ENCODE results near the gene FZD7. TPM values are rescaled to one million over a fixed set of nuclear protein-coding genes. Genes with fewer than 3 reads are reported as not detected.
A peak's percentile ranks its signal among the peaks of the same experiment; 100 is the strongest.

Gene FZD7
- total and polyA plus RNA-seq, 7 donors: 0.23 to 51.2 (median 37.9) TPM

DNA sequence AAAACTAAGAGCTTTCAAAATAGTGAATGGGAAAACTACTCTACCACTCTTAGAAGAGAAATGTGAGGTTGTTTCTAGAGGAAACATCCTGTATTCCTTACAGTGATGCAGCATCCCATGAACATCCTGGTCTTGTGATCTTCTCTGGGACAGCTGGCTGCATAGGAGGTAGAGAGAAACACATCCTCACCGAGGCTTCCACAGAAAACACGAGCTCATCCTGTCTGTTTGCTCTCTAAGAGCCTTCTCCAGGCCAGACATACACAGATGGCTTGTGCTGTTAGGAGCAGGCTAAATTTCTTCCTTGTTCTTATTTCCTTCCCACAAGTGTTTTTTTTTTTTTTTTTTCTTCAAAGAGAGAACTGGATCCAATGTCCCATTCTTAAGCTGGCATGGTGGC is 14.7 kb upstream of the FZD7 start:
- intact Hi-C loops (cut with DNase I): no loop called here
- 32 to 51% methylated on average over 2 of the region's 2 CpGs for WGBS, 2 donors
- DNase-seq: peak; percentile 70
- H3K36me3 ChIP-seq: no peaks in the 10 kb centered on the region
- H3K27ac ChIP-seq: peak overlapping the region; percentile 1 to 50 (median 31)
- H3K9me3 ChIP-seq: no peaks in the 10 kb centered on the region
- peaks cover 0 to 30% (median 14%) of the 10 kb centered on the region in 4 donors for H3K4me1 ChIP-seq
- no peak overlapping the region for H3K4me3 ChIP-seq
- TF ChIP-seq CTCF (IDR thresholded peaks at IDR 0.05) (no peak), POLR2AphosphoS5 (IDR thresholded peaks at IDR 0.05) (peak in 1 of 4 donors; percentile 5), EP300 (IDR thresholded peaks at IDR 0.05) (no peak)
- H3K27me3 ChIP-seq: no peaks in the 10 kb centered on the region

- Histone ChIP-seq H3K4me1 (peaks cover 0 to 30% (median 14%) of the 10 kb centered on the region in 4 donors), H3K27me3 (no peaks in the 10 kb centered on the region), H3K9me3 (no peaks in the 10 kb centered on the region), H3K27ac (peak overlapping the region; percentile 14 to 50 (median 43)), H3K4me3 (no peak overlapping the region), H3K36me3 (no peaks in the 10 kb centered on the region)
- DNase-seq: peak; percentile 79
- 75 to 83% methylated on average over 8 of the region's 8 CpGs for WGBS, 2 donors
- intact Hi-C loops (cut with DNase I): no loop called here
- TF ChIP-seq POLR2A (IDR thresholded peaks at IDR 0.05) (no peak), CTCF (IDR thresholded peaks at IDR 0.05) (no peak), EP300 (IDR thresholded peaks at IDR 0.05) (no peak), POLR2AphosphoS5 (IDR thresholded peaks at IDR 0.05) (peak in 1 of 4 donors; percentile 43)
Measured at GRCh38 chr2:202019689-202020450, 13.8 kb upstream of the FZD7 start.

DNA sequence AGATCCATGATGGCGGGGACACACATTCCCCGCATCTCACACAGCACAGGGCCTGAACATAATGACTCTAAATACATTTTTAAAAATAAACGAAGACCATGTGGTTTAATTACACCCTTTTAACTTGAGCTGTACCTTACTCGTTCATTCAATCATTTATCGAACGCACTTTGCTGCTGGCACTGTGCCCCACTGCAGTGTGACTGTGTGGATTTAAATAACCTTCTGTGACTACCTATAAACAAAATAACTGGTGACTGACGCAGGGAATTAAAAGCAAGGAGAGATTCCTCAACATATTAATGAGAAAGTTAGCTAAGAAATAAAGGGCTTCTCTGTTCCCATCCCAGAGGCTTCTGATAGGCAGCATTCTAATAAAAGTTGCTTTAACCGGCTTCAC is 10.9 kb upstream of the FZD7 start:
- H3K4me1 ChIP-seq: peaks cover 0 to 27% (median 12%) of the 10 kb centered on the region in 4 donors
- no peaks in the 10 kb centered on the region for H3K27me3 ChIP-seq
- DNase-seq: no peak
- TF ChIP-seq EP300 (IDR thresholded peaks at IDR 0.05) (no peak), CTCF (IDR thresholded peaks at IDR 0.05) (no peak), POLR2AphosphoS5 (IDR thresholded peaks at IDR 0.05) (no peak), POLR2A (IDR thresholded peaks at IDR 0.05) (no peak)
- H3K27ac ChIP-seq: no peak overlapping the region
- intact Hi-C loops (cut with DNase I): no loop called here
- no peaks in the 10 kb centered on the region for H3K9me3 ChIP-seq
- H3K4me3 ChIP-seq: no peak overlapping the region
- WGBS, 2 donors: 31 to 75% methylated on average over 8 of the region's 8 CpGs
- no peaks in the 10 kb centered on the region for H3K36me3 ChIP-seq

- no peak for TF ChIP-seq EP300 (IDR thresholded peaks at IDR 0.05)
- no peak for TF ChIP-seq POLR2A (IDR thresholded peaks at IDR 0.05)
- TF ChIP-seq CTCF (IDR thresholded peaks at IDR 0.05): no peak
- Histone ChIP-seq H3K27me3 (no peaks in the 10 kb centered on the region), H3K4me1 (peaks cover 0 to 21% (median 9%) of the 10 kb centered on the region in 4 donors), H3K4me3 (no peak overlapping the region), H3K9me3 (no peaks in the 10 kb centered on the region), H3K36me3 (no peaks in the 10 kb centered on the region), H3K27ac (no peak overlapping the region)
- WGBS, 2 donors: 25 to 65% methylated on average over 10 of the region's 10 CpGs
- intact Hi-C loops (cut with DNase I): no loop called here
- no peak for DNase-seq
Measured at GRCh38 chr2:202023198-202023903, 10.3 kb upstream of the FZD7 start.
